HCT116 (cell line): ENCODE results near the gene TROAP. TPM values are rescaled to one million over a fixed set of nuclear protein-coding genes. Genes with fewer than 3 reads are reported as not detected.

Experiments used
- ATAC-seq: fragments of 200-7000 bp; cut with Tn5 transposase; 2 replicates; pipeline ENCODE4 v1.9.1; 2020; ENCODE audit warnings: mild to moderate bottlenecking, moderate library complexity
- BruUV-seq: library from RNA; stranded (reverse); fragments of 400-500 nt; replicated peaks from 2 replicates; lab custom pipeline; 2021; lab: Mats Ljungman, UMichigan
- CTCF ChIA-PET: fragments of 300-600 bp; sonication (Branson Sonifier 250); formaldehyde crosslinking; loops from one replicate; lab custom pipeline; 2021; ENCODE audit warnings: antibody characterized with exemption; lab: Charles Lee
- POLR2A ChIA-PET: fragments of 300-600, 350-600 bp; sonication (Branson Sonifier 250); formaldehyde crosslinking; loops from one replicate; lab custom pipeline; 2021; ENCODE audit warnings: antibody characterized with exemption; lab: Charles Lee
- RAD21 ChIA-PET, 2 experiments: fragments of 300-600 bp; sonication (Branson Sonifier 250); formaldehyde crosslinking; loops; one replicate each; lab custom pipeline; 2023; ENCODE audit warnings: low total read pairs in 2 of 2; ENCODE audit not compliant: uncharacterized antibody in 2 of 2, unreplicated experiment in 2 of 2, low non-redundant PET in 1 of 2; lab: Charles Lee
- DNase-seq: peaks from one replicate; pipeline ENCODE4 v3.0.0-alpha.2; 2010; ENCODE audit warnings: low read depth, low spot score
- H2AFZ ChIP-seq: fragments of 200-600 bp; shearing (Covaris generic), sonication (generic); 2 replicates; pipeline ENCODE4 v1.6.1; 2017; ENCODE audit warnings: low read depth, mixed run types, mixed read lengths, antibody characterized with exemption, low read length; ENCODE audit not compliant: poor library complexity, severe bottlenecking
- H3K27ac ChIP-seq: 2 replicates; pipeline ENCODE4 v1.5.1; 2012; ENCODE audit warnings: low read depth, low read length
- H3K27me3 ChIP-seq: fragments of 200-600 bp; sonication (generic); 2 replicates; pipeline ENCODE4 v1.6.1; 2016; ENCODE audit warnings: mixed run types, low read length, mixed read lengths; ENCODE audit not compliant: insufficient read depth
- H3K36me3 ChIP-seq, 2 experiments: fragments of 200-500 bp in 1 of 2; fragments of 200-600 bp in 1 of 2; sonication (Bioruptor generic) in 1 of 2; sonication (generic) in 1 of 2; 2 replicates each; pipeline versions ENCODE4 v1.5.1 to v1.6.1; 2014 to 2016; ENCODE audit warnings: low read length in 2 of 2, inconsistent platforms in 1 of 2, mixed read lengths in 1 of 2, mixed run types in 1 of 2; ENCODE audit not compliant: insufficient read depth in 2 of 2, control insufficient read depth in 1 of 2
- H3K4me1 ChIP-seq, 2 experiments: fragments of 200-600 bp in 1 of 2; sonication (generic) in 1 of 2; 2 replicates each; pipeline versions ENCODE4 v1.5.1 to v1.6.1; 2012 to 2017; ENCODE audit warnings: low read length in 2 of 2, inconsistent platforms in 1 of 2, mild to moderate bottlenecking in 1 of 2, mixed read lengths in 1 of 2, mixed run types in 1 of 2, moderate library complexity in 1 of 2; ENCODE audit not compliant: insufficient read depth in 2 of 2, control insufficient read depth in 1 of 2
- H3K4me2 ChIP-seq: fragments of 200-600 bp; sonication (generic); 2 replicates; pipeline ENCODE4 v1.6.1; 2017; ENCODE audit warnings: mixed run types, low read length, mixed read lengths
- H3K4me3 ChIP-seq, 2 experiments: fragments of 200-600 bp in 1 of 2; sonication (generic) in 1 of 2; replicated peaks in 1 of 2; 2 replicates each; pipeline ENCODE4 v1.5.1; 2011 to 2016; ENCODE audit warnings: low read length in 2 of 2, control low read depth in 1 of 2, low read depth in 1 of 2, mild to moderate bottlenecking in 1 of 2, mixed read lengths in 1 of 2, mixed run types in 1 of 2
- H3K79me2 ChIP-seq: fragments of 200-600 bp; sonication (generic); 2 replicates; pipeline ENCODE4 v1.6.1; 2017; ENCODE audit warnings: mild to moderate bottlenecking, mixed run types, low read length, moderate library complexity, mixed read lengths; ENCODE audit not compliant: insufficient read depth
- H3K9ac ChIP-seq: fragments of 200-600 bp; sonication (generic); 2 replicates; pipeline ENCODE4 v1.6.1; 2016; ENCODE audit warnings: low read length, mixed read lengths
- H3K9me2 ChIP-seq: fragments of 200-600 bp; sonication (generic), shearing (Covaris generic); 2 replicates; pipeline ENCODE4 v1.6.1; 2017; ENCODE audit warnings: mixed run types, mild to moderate bottlenecking, moderate library complexity; ENCODE audit not compliant: insufficient read depth
- H3K9me3 ChIP-seq, 2 experiments: fragments of 200-500 bp in 1 of 2; fragments of 200-600 bp in 1 of 2; sonication (Bioruptor generic) in 1 of 2; sonication (generic) in 1 of 2; 2 replicates each; pipeline ENCODE4 v1.6.1; 2014 to 2017; ENCODE audit warnings: low read length in 2 of 2, mixed read lengths in 2 of 2, inconsistent platforms in 1 of 2, low read depth in 1 of 2, mild to moderate bottlenecking in 1 of 2, mixed run types in 1 of 2, moderate library complexity in 1 of 2; ENCODE audit not compliant: control insufficient read depth in 1 of 2, insufficient read depth in 1 of 2
- H4K20me1 ChIP-seq: fragments of 200-600 bp; sonication (generic), shearing (Covaris generic); 2 replicates; pipeline ENCODE4 v1.6.1; 2017; ENCODE audit warnings: mixed run types, mild to moderate bottlenecking, moderate library complexity; ENCODE audit not compliant: insufficient read depth
- CBX3 ChIP-seq: IDR thresholded peaks from 2 replicates; pipeline ENCODE4 v1.6.1; 2012; ENCODE audit warnings: low read depth
- CEBPB ChIP-seq: IDR thresholded peaks from 2 replicates; pipeline ENCODE4 v1.6.1; 2012; ENCODE audit warnings: low read depth
- EGR1 ChIP-seq: IDR thresholded peaks from 2 replicates; pipeline ENCODE4 v1.6.1; 2012; ENCODE audit warnings: low read depth
- ELF1 ChIP-seq: IDR thresholded peaks from 2 replicates; pipeline ENCODE4 v1.6.1; 2012; ENCODE audit warnings: low read depth, borderline replicate concordance
- EZH2 ChIP-seq: fragments of 200-600 bp; sonication (generic); IDR thresholded peaks from 2 replicates; pipeline ENCODE4 v1.6.1; 2017; ENCODE audit warnings: antibody characterized with exemption, mixed run types
- EZH2phosphoT487 ChIP-seq: fragments of 200-600 bp; IDR thresholded peaks from 2 replicates; pipeline ENCODE4 v1.6.1; 2018; ENCODE audit warnings: antibody characterized with exemption, borderline replicate concordance
- JUND ChIP-seq: IDR thresholded peaks from 2 replicates; pipeline ENCODE4 v1.6.1; 2012
- POLR2A ChIP-seq: IDR thresholded peaks from 2 replicates; pipeline ENCODE4 v1.7.0; 2011; ENCODE audit warnings: borderline replicate concordance; ENCODE audit not compliant: insufficient read depth, insufficient read length; ENCODE audit errors: extremely low read depth
- POLR2AphosphoS5 ChIP-seq: IDR thresholded peaks from 2 replicates; pipeline ENCODE4 v1.6.1; 2011; ENCODE audit warnings: mild to moderate bottlenecking, low read depth, low read length, moderate library complexity
- RAD21 ChIP-seq: IDR thresholded peaks from 2 replicates; pipeline ENCODE4 v1.6.1; 2012; ENCODE audit warnings: low read depth, mild to moderate bottlenecking
- SIN3A ChIP-seq: IDR thresholded peaks from 2 replicates; pipeline ENCODE4 v1.6.1; 2012; ENCODE audit warnings: low read depth
- SP1 ChIP-seq: IDR thresholded peaks from 2 replicates; pipeline ENCODE4 v1.6.1; 2012; ENCODE audit warnings: low read depth
- SRF ChIP-seq: IDR thresholded peaks from 2 replicates; pipeline ENCODE4 v1.6.1; 2012; ENCODE audit warnings: low read depth
- TCF7L2 ChIP-seq: IDR thresholded peaks from 2 replicates; pipeline ENCODE4 v1.7.0; 2011; ENCODE audit warnings: borderline replicate concordance, inconsistent platforms; ENCODE audit not compliant: insufficient read depth, insufficient read length; ENCODE audit errors: extremely low read depth
- YY1 ChIP-seq: IDR thresholded peaks from 2 replicates; pipeline ENCODE4 v1.6.1; 2011; ENCODE audit warnings: low read length, low read depth, moderate library complexity, mild to moderate bottlenecking; ENCODE audit not compliant: insufficient replicate concordance; ENCODE audit errors: extremely low read depth
- intact Hi-C: fragments of 100-400 bp; cut with micrococcal nuclease; formaldehyde crosslinking; loops from 2 replicates; pipeline ENCODE4 v1.10.0; 2022
- total RNA-seq: library from RNA; stranded (reverse); gene quantifications from one replicate; pipeline ENCODE4 v1.2.1, GENCODE V29; 2021; ENCODE audit not compliant: unreplicated experiment
- TF ChIP-seq, protein P1 (sequence below): IDR thresholded peaks from 2 replicates; pipeline ENCODE4 v1.6.1; 2012
- TF ChIP-seq, protein P2 (sequence below): IDR thresholded peaks from 2 replicates; pipeline ENCODE4 v1.6.1; 2011; ENCODE audit warnings: mild to moderate bottlenecking, low read length, moderate library complexity; ENCODE audit not compliant: insufficient replicate concordance; ENCODE audit errors: extremely low read depth
- TF ChIP-seq, protein P3 (sequence below): IDR thresholded peaks from 2 replicates; pipeline ENCODE4 v1.6.1; 2012
- TF ChIP-seq, protein P4 (sequence below), 3 experiments: fragments of 200-600 bp in 1 of 3; sonication (generic) in 1 of 3; IDR thresholded peaks in 2 of 3; conservative IDR thresholded peaks in 1 of 3; 2 replicates each; pipeline ENCODE4 v1.5.1; 2012 to 2017; ENCODE audit warnings: low read depth in 2 of 3, low read length in 2 of 3, antibody characterized with exemption in 1 of 3, borderline replicate concordance in 1 of 3, control low read depth in 1 of 3, mild to moderate bottlenecking in 1 of 3, mixed read lengths in 1 of 3, mixed run types in 1 of 3, moderate library complexity in 1 of 3; ENCODE audit not compliant: insufficient read depth in 1 of 3

Gene TROAP
- total RNA-seq, 1 experiment from 2014 or later: 99.1 TPM

DNA sequence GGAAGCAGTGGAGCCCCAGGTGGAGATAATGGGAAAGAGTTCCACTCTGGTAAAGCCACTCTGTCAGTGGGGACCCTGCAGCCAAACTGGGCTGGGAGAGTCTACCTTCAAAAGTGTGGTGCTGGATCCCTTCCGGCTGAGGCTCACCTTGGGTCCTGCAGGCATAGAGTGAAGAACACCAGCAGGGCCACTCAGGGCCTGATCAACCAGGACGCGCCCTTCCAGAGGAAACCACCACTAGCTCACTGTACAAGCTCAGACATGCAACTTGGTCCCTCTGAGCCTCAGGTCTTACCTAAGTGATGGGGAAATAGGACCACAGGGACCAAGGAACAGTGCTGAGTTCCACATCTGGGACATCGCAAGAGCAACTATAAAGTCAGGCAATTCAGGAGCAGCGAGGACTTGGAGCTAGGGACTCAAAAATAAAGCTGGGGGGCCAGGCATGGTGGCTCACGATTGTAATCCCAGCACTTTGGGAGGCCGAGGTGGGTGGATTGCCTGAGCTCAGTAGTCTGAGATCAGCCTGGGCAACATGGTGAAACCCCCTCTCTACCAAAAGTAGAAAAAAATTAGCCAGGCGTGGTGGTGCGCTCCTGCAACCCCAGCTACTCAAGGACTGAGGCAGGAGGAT is 34.0 kb upstream of the TROAP start:
- Histone ChIP-seq H3K4me1 (peaks cover 0 to 10% of the 10 kb centered on the region in 2 experiments; a peak in 2 of 4 replicates), H3K9me3 (no peaks in the 10 kb centered on the region), H2AFZ (no peak overlapping the region), H3K9me2 (no peaks in the 10 kb centered on the region), H3K36me3 (no peaks in the 10 kb centered on the region), H3K9ac (no peak overlapping the region), H3K27me3 (no peaks in the 10 kb centered on the region), H3K4me3 (no peak overlapping the region), H3K4me2 (no peak overlapping the region), H3K27ac (no peak overlapping the region), H4K20me1 (no peaks in the 10 kb centered on the region), H3K79me2 (no peaks in the 10 kb centered on the region)
- POLR2A ChIA-PET: interaction anchor here (0.7 to 1.2 kb wide), 5 partner anchors 8 to 59 kb away, joined by 3 to 5 read pairs (median 3); partner anchors contain the start of gene TROAP
- no TSS peak for BruUV-seq
- intact Hi-C loops: loop anchor here (1.0 to 2.0 kb wide), 5 partner anchors 50 to 291 kb away; no protein-coding TSS in a partner anchor
- no peak for DNase-seq
- CTCF ChIA-PET: interaction anchor here (0.6 to 4.2 kb wide), 13 partner anchors 9 to 292 kb away, joined by 3 to 47 read pairs (median 10); partner anchors contain the start of genes DNAJC22 and TROAP
- RAD21 ChIA-PET: interaction anchor here (1.0 to 1.8 kb wide), 3 partner anchors 58 to 68 kb away, joined by 4 to 7 read pairs (median 7); no protein-coding TSS in a partner anchor
- peak; percentile 7; the same call in 1 of the 2 replicates for ATAC-seq
- TF ChIP-seq RAD21: no peak
- TF ChIP-seq JUND: no peak
- TF ChIP-seq, protein P1, sequence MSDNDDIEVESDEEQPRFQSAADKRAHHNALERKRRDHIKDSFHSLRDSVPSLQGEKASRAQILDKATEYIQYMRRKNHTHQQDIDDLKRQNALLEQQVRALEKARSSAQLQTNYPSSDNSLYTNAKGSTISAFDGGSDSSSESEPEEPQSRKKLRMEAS: no peak
- TF ChIP-seq, protein P2, sequence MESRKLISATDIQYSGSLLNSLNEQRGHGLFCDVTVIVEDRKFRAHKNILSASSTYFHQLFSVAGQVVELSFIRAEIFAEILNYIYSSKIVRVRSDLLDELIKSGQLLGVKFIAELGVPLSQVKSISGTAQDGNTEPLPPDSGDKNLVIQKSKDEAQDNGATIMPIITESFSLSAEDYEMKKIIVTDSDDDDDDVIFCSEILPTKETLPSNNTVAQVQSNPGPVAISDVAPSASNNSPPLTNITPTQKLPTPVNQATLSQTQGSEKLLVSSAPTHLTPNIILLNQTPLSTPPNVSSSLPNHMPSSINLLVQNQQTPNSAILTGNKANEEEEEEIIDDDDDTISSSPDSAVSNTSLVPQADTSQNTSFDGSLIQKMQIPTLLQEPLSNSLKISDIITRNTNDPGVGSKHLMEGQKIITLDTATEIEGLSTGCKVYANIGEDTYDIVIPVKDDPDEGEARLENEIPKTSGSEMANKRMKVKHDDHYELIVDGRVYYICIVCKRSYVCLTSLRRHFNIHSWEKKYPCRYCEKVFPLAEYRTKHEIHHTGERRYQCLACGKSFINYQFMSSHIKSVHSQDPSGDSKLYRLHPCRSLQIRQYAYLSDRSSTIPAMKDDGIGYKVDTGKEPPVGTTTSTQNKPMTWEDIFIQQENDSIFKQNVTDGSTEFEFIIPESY: no peak
- no peak for TF ChIP-seq SRF
- TF ChIP-seq YY1: no peak
- TF ChIP-seq POLR2A: no peak
- no peak for TF ChIP-seq TCF7L2
- no peak for TF ChIP-seq SP1
- TF ChIP-seq ELF1: no peak
- TF ChIP-seq POLR2AphosphoS5: no peak
- TF ChIP-seq EZH2phosphoT487: no peak
- no peak for TF ChIP-seq CBX3
- no peak for TF ChIP-seq CEBPB
- no peak for TF ChIP-seq SIN3A
- TF ChIP-seq, protein P3, sequence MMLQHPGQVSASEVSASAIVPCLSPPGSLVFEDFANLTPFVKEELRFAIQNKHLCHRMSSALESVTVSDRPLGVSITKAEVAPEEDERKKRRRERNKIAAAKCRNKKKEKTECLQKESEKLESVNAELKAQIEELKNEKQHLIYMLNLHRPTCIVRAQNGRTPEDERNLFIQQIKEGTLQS: no peak
- no peak for TF ChIP-seq EZH2
- TF ChIP-seq, protein P4, sequence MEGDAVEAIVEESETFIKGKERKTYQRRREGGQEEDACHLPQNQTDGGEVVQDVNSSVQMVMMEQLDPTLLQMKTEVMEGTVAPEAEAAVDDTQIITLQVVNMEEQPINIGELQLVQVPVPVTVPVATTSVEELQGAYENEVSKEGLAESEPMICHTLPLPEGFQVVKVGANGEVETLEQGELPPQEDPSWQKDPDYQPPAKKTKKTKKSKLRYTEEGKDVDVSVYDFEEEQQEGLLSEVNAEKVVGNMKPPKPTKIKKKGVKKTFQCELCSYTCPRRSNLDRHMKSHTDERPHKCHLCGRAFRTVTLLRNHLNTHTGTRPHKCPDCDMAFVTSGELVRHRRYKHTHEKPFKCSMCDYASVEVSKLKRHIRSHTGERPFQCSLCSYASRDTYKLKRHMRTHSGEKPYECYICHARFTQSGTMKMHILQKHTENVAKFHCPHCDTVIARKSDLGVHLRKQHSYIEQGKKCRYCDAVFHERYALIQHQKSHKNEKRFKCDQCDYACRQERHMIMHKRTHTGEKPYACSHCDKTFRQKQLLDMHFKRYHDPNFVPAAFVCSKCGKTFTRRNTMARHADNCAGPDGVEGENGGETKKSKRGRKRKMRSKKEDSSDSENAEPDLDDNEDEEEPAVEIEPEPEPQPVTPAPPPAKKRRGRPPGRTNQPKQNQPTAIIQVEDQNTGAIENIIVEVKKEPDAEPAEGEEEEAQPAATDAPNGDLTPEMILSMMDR (IDR thresholded peaks at IDR 0.05 in 2 of 3, conservative IDR thresholded peaks at IDR 0.05 in 1 of 3; ENCODE audit: borderline replicate concordance in 1 of 3, insufficient read depth in 1 of 3, low read depth in 2 of 3, low read length in 2 of 3): no peak
- no peak for TF ChIP-seq EGR1
